Measurements from ENCODE around the gene CPA3.

- TF ChIP-seq CTCF (IDR thresholded peaks at IDR 0.05) = no peak
- no peak for TF ChIP-seq USF1 (CRISPR knock-in tag; IDR thresholded peaks at IDR 0.05)
- TF ChIP-seq JUN (CRISPR knock-in tag; IDR thresholded peaks at IDR 0.05) = no peak
- no peak for TF ChIP-seq MAX (CRISPR knock-in tag; IDR thresholded peaks at IDR 0.05)
- no peak for TF ChIP-seq MLX (CRISPR knock-in tag; IDR thresholded peaks at IDR 0.05)
- TF ChIP-seq, protein P1, sequence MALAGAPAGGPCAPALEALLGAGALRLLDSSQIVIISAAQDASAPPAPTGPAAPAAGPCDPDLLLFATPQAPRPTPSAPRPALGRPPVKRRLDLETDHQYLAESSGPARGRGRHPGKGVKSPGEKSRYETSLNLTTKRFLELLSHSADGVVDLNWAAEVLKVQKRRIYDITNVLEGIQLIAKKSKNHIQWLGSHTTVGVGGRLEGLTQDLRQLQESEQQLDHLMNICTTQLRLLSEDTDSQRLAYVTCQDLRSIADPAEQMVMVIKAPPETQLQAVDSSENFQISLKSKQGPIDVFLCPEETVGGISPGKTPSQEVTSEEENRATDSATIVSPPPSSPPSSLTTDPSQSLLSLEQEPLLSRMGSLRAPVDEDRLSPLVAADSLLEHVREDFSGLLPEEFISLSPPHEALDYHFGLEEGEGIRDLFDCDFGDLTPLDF (CRISPR knock-in tag; IDR thresholded peaks at IDR 0.05) = no peak
- no peak for TF ChIP-seq ZNF138 (CRISPR knock-in tag; conservative IDR thresholded peaks at IDR 0.05)
Measured at GRCh38 chr3:148884261-148884660, 19.2 kb downstream of the CPA3 start.
